ENCODE measurements around the gene ATG7. TPM values are rescaled to one million over a fixed set of nuclear protein-coding genes. Genes with fewer than 3 reads are reported as not detected.
"Not testable (repeated sequence)": the region's sequence is repeated elsewhere in the genome, so short reads cannot be mapped to it uniquely, and the experiment has no call there.

The ATG7 gene
- total RNA-seq, 2 donors from 2014 or later, result 33.9 to 38.4 TPM

GRCh38 chr3:11482021-11482420 lies 209.8 kb downstream of the ATG7 start:
- Histone ChIP-seq H3K4me3 (ENCODE audit: low read length) (no peak overlapping the region), H3K9ac (ENCODE audit: extremely low read depth, low read length, poor library complexity, severe bottlenecking) (no peak overlapping the region), H3K36me3 (ENCODE audit: control insufficient read depth, insufficient read depth, low read length) (no peaks in the 10 kb centered on the region), H3K4me1 (ENCODE audit: control insufficient read depth, insufficient read depth, low read length) (peaks cover 7% of the 10 kb centered on the region), H3K9me3 (ENCODE audit: control insufficient read depth, low read length) (no peaks in the 10 kb centered on the region), H3K27ac (ENCODE audit: low read depth, low read length) (no peak overlapping the region), H3K27me3 (ENCODE audit: control insufficient read depth, insufficient read depth, low read length, poor library complexity, severe bottlenecking) (no peaks in the 10 kb centered on the region)
- peaks cover 18% of the 10 kb centered on the region for H3K9me3 Mint-ChIP-seq
- no peaks in the 10 kb centered on the region for H3K27me3 Mint-ChIP-seq (ENCODE audit: insufficient read depth)
- DNase-seq, result no peak
- no peak overlapping the region for H3K4me3 Mint-ChIP-seq
- 70 to 86% methylated on average over 4 to 8 of the region's 8 CpGs for WGBS, 2 experiments (ENCODE audit: insufficient coverage in 1 of 2, insufficient read length in 1 of 2)
- no peaks in the 10 kb centered on the region for H3K36me3 Mint-ChIP-seq (ENCODE audit: low read depth)
- H3K27ac Mint-ChIP-seq, result no peak overlapping the region
- peaks cover 7% of the 10 kb centered on the region for H3K4me1 Mint-ChIP-seq
- no peak for TF ChIP-seq CTCF (conservative IDR thresholded peaks at IDR 0.05)

GRCh38 chr3:11488356-11488755 lies 216.2 kb downstream of the ATG7 start:
- not testable (repeated sequence) for H3K27me3 Mint-ChIP-seq (ENCODE audit: insufficient read depth); H3K27ac ChIP-seq (ENCODE audit: low read depth, low read length); H3K4me1 ChIP-seq (ENCODE audit: control insufficient read depth, insufficient read depth, low read length); H3K4me3 ChIP-seq (ENCODE audit: low read length); H3K4me3 Mint-ChIP-seq; H3K4me1 Mint-ChIP-seq; H3K27me3 ChIP-seq (ENCODE audit: control insufficient read depth, insufficient read depth, low read length, poor library complexity, severe bottlenecking); DNase-seq; H3K9ac ChIP-seq (ENCODE audit: extremely low read depth, low read length, poor library complexity, severe bottlenecking); H3K36me3 ChIP-seq (ENCODE audit: control insufficient read depth, insufficient read depth, low read length); H3K27ac Mint-ChIP-seq
- Mint-ChIP-seq H3K36me3 (ENCODE audit: low read depth) (peaks cover 12% of the 10 kb centered on the region), H3K9me3 (peaks cover 52% of the 10 kb centered on the region)
- peaks cover 12% of the 10 kb centered on the region for H3K9me3 ChIP-seq (ENCODE audit: control insufficient read depth, low read length)
- 98 to 100% methylated on average over 6 to 36 of the region's 42 CpGs for WGBS, 2 experiments (ENCODE audit: insufficient coverage in 1 of 2, insufficient read length in 1 of 2)

GRCh38 chr3:11494131-11494916 lies 222.1 kb downstream of the ATG7 start:
- Mint-ChIP-seq H3K27me3 (ENCODE audit: insufficient read depth) (peaks cover 3% of the 10 kb centered on the region), H3K27ac (no peak overlapping the region), H3K9me3 (peaks cover 40% of the 10 kb centered on the region), H3K4me3 (no peak overlapping the region), H3K36me3 (ENCODE audit: low read depth) (peaks cover 20% of the 10 kb centered on the region), H3K4me1 (peaks cover 19% of the 10 kb centered on the region)
- 98 to 100% methylated on average over 4 to 6 of the region's 6 CpGs for WGBS, 2 experiments (ENCODE audit: insufficient coverage in 1 of 2, insufficient read length in 1 of 2)
- peak overlapping the region; percentile 47 for H3K4me3 ChIP-seq (ENCODE audit: low read length)
- no peak for DNase-seq
- H3K4me1 ChIP-seq (ENCODE audit: control insufficient read depth, insufficient read depth, low read length), result peaks cover 3% of the 10 kb centered on the region
- TF ChIP-seq CTCF (conservative IDR thresholded peaks at IDR 0.05), result no peak
- H3K9me3 ChIP-seq (ENCODE audit: control insufficient read depth, low read length), result peaks cover 24% of the 10 kb centered on the region
- no peak overlapping the region for H3K27ac ChIP-seq (ENCODE audit: low read depth, low read length)
- no peak overlapping the region for H3K9ac ChIP-seq (ENCODE audit: extremely low read depth, low read length, poor library complexity, severe bottlenecking)
- no peaks in the 10 kb centered on the region for H3K36me3 ChIP-seq (ENCODE audit: control insufficient read depth, insufficient read depth, low read length)
- no peaks in the 10 kb centered on the region for H3K27me3 ChIP-seq (ENCODE audit: control insufficient read depth, insufficient read depth, low read length, poor library complexity, severe bottlenecking)
